MCF 10A (cell line): ENCODE results near the gene PPARA. TPM values are rescaled to one million over a fixed set of nuclear protein-coding genes. Genes with fewer than 3 reads are reported as not detected.

Experiments used
- BruUV-seq: library from RNA; stranded (reverse); fragments of 400-500 nt; replicated peaks from 2 replicates; lab custom pipeline; 2021; lab: Mats Ljungman, UMichigan
- CTCF ChIA-PET: fragments of 300-600 bp; sonication (Branson Sonifier 250); formaldehyde crosslinking; extraction: SDS; loops from one replicate; lab custom pipeline; 2021; ENCODE audit warnings: antibody characterized with exemption, inconsistent platforms; lab: Yijun Ruan, JAX
- POLR2A ChIA-PET: fragments of 300-600, 350-650 bp; sonication (Branson Sonifier 250); formaldehyde crosslinking; extraction: SDS; loops from one replicate; lab custom pipeline; 2020; ENCODE audit warnings: antibody characterized with exemption, inconsistent platforms; lab: Yijun Ruan, JAX
- DNase-seq: peaks from one replicate; pipeline ENCODE4 v3.0.0-alpha.2; 2018; ENCODE audit not compliant: unreplicated experiment
- H3K27ac Mint-ChIP-seq: one replicate; pipeline ENCODE4 v1.8.0; 2022; ENCODE audit warnings: mild to moderate bottlenecking, low read depth, mixed read lengths; ENCODE audit not compliant: unreplicated experiment
- H3K27me3 Mint-ChIP-seq: one replicate; pipeline ENCODE4 v1.8.0; 2022; ENCODE audit warnings: mixed read lengths; ENCODE audit not compliant: insufficient read depth, unreplicated experiment
- H3K36me3 Mint-ChIP-seq: one replicate; pipeline ENCODE4 v1.8.0; 2022; ENCODE audit warnings: mild to moderate bottlenecking, moderate library complexity, mixed read lengths; ENCODE audit not compliant: insufficient read depth, unreplicated experiment
- H3K4me1 Mint-ChIP-seq: one replicate; pipeline ENCODE4 v1.8.0; 2022; ENCODE audit warnings: mixed read lengths; ENCODE audit not compliant: insufficient read depth, unreplicated experiment
- H3K4me3 Mint-ChIP-seq: one replicate; pipeline ENCODE4 v1.8.0; 2022; ENCODE audit warnings: mild to moderate bottlenecking, moderate library complexity, mixed read lengths; ENCODE audit not compliant: unreplicated experiment
- H3K9me3 Mint-ChIP-seq: one replicate; pipeline ENCODE4 v1.8.0; 2022; ENCODE audit warnings: mixed read lengths; ENCODE audit not compliant: unreplicated experiment
- intact Hi-C: fragments of 100-400 bp; cut with micrococcal nuclease; formaldehyde crosslinking; loops from 2 replicates; pipeline ENCODE4 v1.14.1; 2022
- total RNA-seq: library from RNA; stranded (reverse); gene quantifications from 2 replicates; pipeline ENCODE4 v1.2.3, GENCODE V29; 2022
- TF ChIP-seq, protein P1 (sequence below): fragments of 200-600 bp; IDR thresholded peaks from one replicate; pipeline ENCODE4 v1.8.0; 2022; ENCODE audit warnings: antibody characterized with exemption, mild to moderate bottlenecking; ENCODE audit not compliant: unreplicated experiment

Gene PPARA
- total RNA-seq, 1 experiment from 2014 or later, result 8.0 TPM

DNA sequence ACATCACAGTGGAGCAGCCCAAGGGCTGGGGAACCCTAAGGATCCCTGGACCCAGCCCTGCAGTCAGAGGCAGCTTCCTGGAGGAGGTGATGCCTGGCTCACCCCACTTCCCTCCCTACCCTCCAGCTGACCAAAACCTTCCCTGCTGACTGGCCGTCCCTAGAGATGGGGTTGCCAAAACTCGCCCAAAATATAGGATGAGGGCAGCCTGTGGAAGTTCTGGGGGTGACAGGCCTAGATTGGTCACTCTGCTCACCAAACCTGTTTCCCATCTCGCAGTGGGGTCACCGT is 35.0 kb upstream of the PPARA start:
- Mint-ChIP-seq H3K27ac (peak overlapping the region; percentile 87), H3K4me3 (no peak overlapping the region), H3K36me3 (peaks cover 81% of the 10 kb centered on the region), H3K4me1 (peaks cover 7% of the 10 kb centered on the region), H3K9me3 (no peaks in the 10 kb centered on the region), H3K27me3 (no peaks in the 10 kb centered on the region)
- TF ChIP-seq, protein P1, sequence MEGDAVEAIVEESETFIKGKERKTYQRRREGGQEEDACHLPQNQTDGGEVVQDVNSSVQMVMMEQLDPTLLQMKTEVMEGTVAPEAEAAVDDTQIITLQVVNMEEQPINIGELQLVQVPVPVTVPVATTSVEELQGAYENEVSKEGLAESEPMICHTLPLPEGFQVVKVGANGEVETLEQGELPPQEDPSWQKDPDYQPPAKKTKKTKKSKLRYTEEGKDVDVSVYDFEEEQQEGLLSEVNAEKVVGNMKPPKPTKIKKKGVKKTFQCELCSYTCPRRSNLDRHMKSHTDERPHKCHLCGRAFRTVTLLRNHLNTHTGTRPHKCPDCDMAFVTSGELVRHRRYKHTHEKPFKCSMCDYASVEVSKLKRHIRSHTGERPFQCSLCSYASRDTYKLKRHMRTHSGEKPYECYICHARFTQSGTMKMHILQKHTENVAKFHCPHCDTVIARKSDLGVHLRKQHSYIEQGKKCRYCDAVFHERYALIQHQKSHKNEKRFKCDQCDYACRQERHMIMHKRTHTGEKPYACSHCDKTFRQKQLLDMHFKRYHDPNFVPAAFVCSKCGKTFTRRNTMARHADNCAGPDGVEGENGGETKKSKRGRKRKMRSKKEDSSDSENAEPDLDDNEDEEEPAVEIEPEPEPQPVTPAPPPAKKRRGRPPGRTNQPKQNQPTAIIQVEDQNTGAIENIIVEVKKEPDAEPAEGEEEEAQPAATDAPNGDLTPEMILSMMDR, result no peak
- ChIA-PET CTCF (interaction anchor here (0.6 to 3.3 kb wide), 7 partner anchors 9 to 865 kb away, joined by 3 to 19 read pairs (median 4); no protein-coding TSS in a partner anchor), POLR2A (interaction anchor here (0.7 to 3.3 kb wide), 3 partner anchors 30 to 108 kb away, joined by 3 to 30 read pairs (median 3); no protein-coding TSS in a partner anchor)
- no TSS peak for BruUV-seq
- DNase-seq, result no peak
- intact Hi-C loops, result no loop called here

DNA sequence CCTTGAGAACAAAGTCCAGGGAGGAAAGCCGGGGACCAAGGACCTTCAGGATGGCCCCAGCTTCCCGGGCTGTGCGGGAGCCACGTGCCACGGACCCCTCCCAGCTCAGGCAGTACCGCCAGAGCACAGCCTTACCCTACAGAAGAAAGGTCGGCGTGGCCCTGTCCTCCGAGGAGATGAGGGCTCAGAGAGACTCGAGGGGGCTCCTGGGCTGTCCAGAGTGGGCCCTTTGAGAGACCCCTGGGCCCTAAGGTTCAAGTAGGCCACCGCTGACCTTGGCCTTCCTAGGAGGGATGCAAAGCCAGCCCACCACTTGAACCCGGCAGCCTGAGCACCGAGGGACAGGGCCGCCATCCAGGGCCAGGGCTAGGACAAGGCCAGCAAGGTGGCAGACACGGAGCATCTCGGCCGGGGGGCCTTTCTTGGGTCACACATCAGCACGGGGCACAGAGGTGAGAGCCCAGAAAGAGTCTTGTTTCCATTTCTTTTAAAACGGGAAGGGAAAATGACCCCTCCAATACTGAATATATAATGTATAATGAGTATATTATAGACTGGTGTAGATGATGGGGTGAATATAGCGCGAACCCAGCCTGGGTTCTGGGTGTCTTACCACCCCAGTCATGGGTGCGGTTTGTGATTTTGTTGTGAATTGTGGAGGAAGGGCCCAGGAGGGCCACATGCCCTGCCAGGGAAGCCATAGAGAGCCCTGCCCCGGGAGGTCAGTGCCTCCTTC is 34.4 kb upstream of the PPARA start:
- intact Hi-C loops, result loop anchor here (1.0 kb wide), 1 partner anchor 110 kb away; no protein-coding TSS in a partner anchor
- H3K4me3 Mint-ChIP-seq, result no peak overlapping the region
- TF ChIP-seq, protein P1, result no peak
- peaks cover 7% of the 10 kb centered on the region for H3K4me1 Mint-ChIP-seq
- TSS peak; percentile 9 for BruUV-seq
- no peaks in the 10 kb centered on the region for H3K9me3 Mint-ChIP-seq
- peaks cover 76% of the 10 kb centered on the region for H3K36me3 Mint-ChIP-seq
- POLR2A ChIA-PET, result interaction anchor here (0.6 to 3.3 kb wide), 3 partner anchors 31 to 109 kb away, joined by 3 to 30 read pairs (median 4); no protein-coding TSS in a partner anchor
- peak overlapping the region; percentile 87 for H3K27ac Mint-ChIP-seq
- CTCF ChIA-PET, result interaction anchor here (0.8 to 6.9 kb wide), 11 partner anchors 8 to 195 kb away, joined by 3 to 55 read pairs (median 5); no protein-coding TSS in a partner anchor
- H3K27me3 Mint-ChIP-seq, result no peaks in the 10 kb centered on the region
- DNase-seq, result peak; percentile 36

DNA sequence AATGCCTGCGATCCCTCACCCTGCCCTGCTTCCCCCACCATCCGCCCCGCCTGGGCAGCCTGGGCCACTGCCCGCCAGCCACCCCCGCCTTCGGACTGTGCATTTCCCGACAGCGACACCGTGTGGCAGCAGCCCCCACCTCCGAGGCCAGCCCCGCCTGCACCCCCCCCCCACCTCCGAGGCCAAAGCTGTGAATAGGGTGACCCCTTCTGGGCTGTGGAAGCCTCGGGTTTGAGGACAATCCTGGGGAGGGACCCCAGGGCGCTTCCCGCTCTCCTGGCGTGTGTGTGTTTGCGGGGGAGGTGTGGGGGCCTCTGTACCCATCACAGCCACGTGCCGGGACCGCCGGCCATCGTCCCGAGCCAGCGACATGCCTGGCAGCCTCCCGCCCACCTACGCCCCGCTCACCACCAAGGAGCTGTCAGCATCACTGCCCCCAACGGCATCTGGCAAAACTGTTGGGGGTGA is 33.8 kb upstream of the PPARA start:
- ChIA-PET POLR2A (interaction anchor here (0.6 to 2.0 kb wide), 7 partner anchors 9 to 110 kb away, joined by 3 to 24 read pairs (median 4); no protein-coding TSS in a partner anchor), CTCF (interaction anchor here (0.7 to 6.9 kb wide), 18 partner anchors 8 to 197 kb away, joined by 3 to 55 read pairs (median 5); no protein-coding TSS in a partner anchor)
- DNase-seq, result peak; percentile 83
- Mint-ChIP-seq H3K4me1 (peaks cover 7% of the 10 kb centered on the region), H3K9me3 (no peaks in the 10 kb centered on the region), H3K4me3 (no peak overlapping the region), H3K36me3 (peaks cover 70% of the 10 kb centered on the region), H3K27me3 (no peaks in the 10 kb centered on the region), H3K27ac (peak overlapping the region; percentile 35)
- TF ChIP-seq, protein P1, result peak; percentile 43
- intact Hi-C loops, result loop anchor here (1.0 kb wide), 1 partner anchor 110 kb away; no protein-coding TSS in a partner anchor
- no TSS peak for BruUV-seq
